ENCODE results near the gene UMOD.
"Not testable (repeated sequence)": the region's sequence is repeated elsewhere in the genome, so short reads cannot be mapped to it uniquely, and the experiment has no call there.

The UMOD gene

GRCh38 chr16:20318006-20318405 is 34.5 kb downstream of the UMOD start:
- no peak for TF ChIP-seq CTCF (conservative IDR thresholded peaks at IDR 0.05; ENCODE audit: low read depth, low read length)
- no peak for DNase-seq (ENCODE audit: low read depth)
- H3K4me3 ChIP-seq (ENCODE audit: low read depth, low read length), result no peak overlapping the region

- no peak overlapping the region for H3K4me3 ChIP-seq (ENCODE audit: low read depth, low read length)
- no peak for TF ChIP-seq CTCF (conservative IDR thresholded peaks at IDR 0.05; ENCODE audit: low read depth, low read length)
- DNase-seq (ENCODE audit: low read depth), result no peak
Measured at GRCh38 chr16:20317117-20317516, 35.4 kb downstream of the UMOD start.

GRCh38 chr16:20316715-20317114 is 35.8 kb downstream of the UMOD start:
- no peak for TF ChIP-seq CTCF (conservative IDR thresholded peaks at IDR 0.05; ENCODE audit: low read depth, low read length)

GRCh38 chr16:20315764-20316163 is 36.8 kb downstream of the UMOD start:
- no peak for DNase-seq (ENCODE audit: low read depth)
- no peak overlapping the region for H3K4me3 ChIP-seq (ENCODE audit: low read depth, low read length)
- TF ChIP-seq CTCF (conservative IDR thresholded peaks at IDR 0.05; ENCODE audit: low read depth, low read length), result no peak

More at GRCh38 chr16:20316715-20317114, 35.8 kb downstream of the UMOD start:
- no peak for DNase-seq (ENCODE audit: low read depth)
- no peak overlapping the region for H3K4me3 ChIP-seq (ENCODE audit: low read depth, low read length)

GRCh38 chr16:20314575-20314974 is 37.9 kb downstream of the UMOD start:
- DNase-seq (ENCODE audit: low read depth), result no peak
- TF ChIP-seq CTCF (conservative IDR thresholded peaks at IDR 0.05; ENCODE audit: low read depth, low read length), result no peak
- no peak overlapping the region for H3K4me3 ChIP-seq (ENCODE audit: low read depth, low read length)

GRCh38 chr16:20313741-20314140 is 38.8 kb downstream of the UMOD start:
- no peak for DNase-seq (ENCODE audit: low read depth)
- no peak for TF ChIP-seq CTCF (conservative IDR thresholded peaks at IDR 0.05; ENCODE audit: low read depth, low read length)
- no peak overlapping the region for H3K4me3 ChIP-seq (ENCODE audit: low read depth, low read length)

- not testable (repeated sequence) for DNase-seq (ENCODE audit: low read depth); H3K4me3 ChIP-seq (ENCODE audit: low read depth, low read length)
Measured at GRCh38 chr16:20312536-20313095, 39.9 kb downstream of the UMOD start.
